Subcutaneous abdominal adipose tissue (tissue), 5 donors: ENCODE data around the gene UST.
A peak's percentile ranks its signal among the peaks of the same experiment; 100 is the strongest.

Source experiments
- H3K27ac ChIP-seq: one replicate; pipeline ENCODE4 v1.7.0; 2013; ENCODE audit warnings: low read depth, mild to moderate bottlenecking, inconsistent platforms, low read length, moderate library complexity
- H3K27me3 ChIP-seq, 5 donors: one replicate each; pipeline ENCODE4 v1.7.0; 2013; ENCODE audit warnings: low read length in 5 of 5, inconsistent platforms in 1 of 5; ENCODE audit not compliant: control insufficient read depth in 5 of 5, insufficient read depth in 4 of 5
- H3K36me3 ChIP-seq, 5 donors: one replicate each; pipeline ENCODE4 v1.7.0; 2013; ENCODE audit warnings: low read length in 5 of 5; ENCODE audit not compliant: control insufficient read depth in 5 of 5, insufficient read depth in 5 of 5
- H3K4me1 ChIP-seq, 5 donors: one replicate each; pipeline ENCODE4 v1.7.0; 2013; ENCODE audit warnings: low read length in 5 of 5, mild to moderate bottlenecking in 3 of 5, moderate library complexity in 1 of 5; ENCODE audit not compliant: control insufficient read depth in 5 of 5, insufficient read depth in 5 of 5
- H3K4me3 ChIP-seq, 5 donors: one replicate each; pipeline ENCODE4 v1.7.0; 2013; ENCODE audit warnings: low read length in 5 of 5, low read depth in 1 of 5
- H3K9ac ChIP-seq, 5 donors: one replicate each; pipeline ENCODE4 v1.7.0; 2013; ENCODE audit warnings: low read length in 5 of 5, mild to moderate bottlenecking in 4 of 5, moderate library complexity in 3 of 5
- H3K9me3 ChIP-seq, 5 donors: one replicate each; pipeline ENCODE4 v1.7.0; 2013; ENCODE audit warnings: low read length in 5 of 5; ENCODE audit not compliant: control insufficient read depth in 5 of 5
- donor health status: healthy.
- donor health status: healthy.
- donor health status: healthy.
- donor health status: healthy.
- donor health status: healthy.

Gene UST

DNA sequence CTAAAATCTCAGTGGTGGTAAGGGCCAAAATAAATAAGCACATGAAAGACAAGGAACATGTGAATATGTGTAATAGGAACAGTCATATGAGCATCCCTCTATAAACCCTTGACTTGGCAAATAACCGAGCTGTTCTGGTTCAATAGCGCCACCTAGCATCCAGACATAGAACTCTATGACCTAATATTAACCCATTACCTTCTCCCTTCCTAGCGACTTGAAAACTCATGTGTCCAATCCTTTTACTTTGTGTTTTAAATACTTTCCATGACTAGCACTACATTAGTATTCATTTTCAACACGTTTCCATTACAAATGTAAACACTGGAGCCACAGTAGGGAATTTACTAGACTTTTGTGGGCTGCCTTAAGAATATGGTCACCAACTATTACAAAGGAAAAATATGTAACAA is 279.7 kb downstream of the UST start:
- Histone ChIP-seq H3K27ac (no peak overlapping the region), H3K27me3 (no peaks in the 10 kb centered on the region), H3K9me3 (peaks cover 0 to 7% (median 3%) of the 10 kb centered on the region in 5 donors), H3K4me1 (peaks cover 0 to 2% (median 2%) of the 10 kb centered on the region in 5 donors), H3K9ac (no peak overlapping the region), H3K36me3 (peaks cover 0 to 7% (median 0%) of the 10 kb centered on the region in 5 donors), H3K4me3 (no peak overlapping the region)

GRCh38 chr6:149027484-149027883 is 280.7 kb downstream of the UST start:
- Histone ChIP-seq H3K27me3 (no peaks in the 10 kb centered on the region), H3K27ac (no peak overlapping the region), H3K9me3 (peaks cover 0 to 7% (median 3%) of the 10 kb centered on the region in 5 donors), H3K4me1 (peaks cover 0 to 8% (median 2%) of the 10 kb centered on the region in 5 donors), H3K36me3 (peaks cover 0 to 6% (median 0%) of the 10 kb centered on the region in 5 donors), H3K9ac (no peak overlapping the region), H3K4me3 (no peak overlapping the region)

DNA sequence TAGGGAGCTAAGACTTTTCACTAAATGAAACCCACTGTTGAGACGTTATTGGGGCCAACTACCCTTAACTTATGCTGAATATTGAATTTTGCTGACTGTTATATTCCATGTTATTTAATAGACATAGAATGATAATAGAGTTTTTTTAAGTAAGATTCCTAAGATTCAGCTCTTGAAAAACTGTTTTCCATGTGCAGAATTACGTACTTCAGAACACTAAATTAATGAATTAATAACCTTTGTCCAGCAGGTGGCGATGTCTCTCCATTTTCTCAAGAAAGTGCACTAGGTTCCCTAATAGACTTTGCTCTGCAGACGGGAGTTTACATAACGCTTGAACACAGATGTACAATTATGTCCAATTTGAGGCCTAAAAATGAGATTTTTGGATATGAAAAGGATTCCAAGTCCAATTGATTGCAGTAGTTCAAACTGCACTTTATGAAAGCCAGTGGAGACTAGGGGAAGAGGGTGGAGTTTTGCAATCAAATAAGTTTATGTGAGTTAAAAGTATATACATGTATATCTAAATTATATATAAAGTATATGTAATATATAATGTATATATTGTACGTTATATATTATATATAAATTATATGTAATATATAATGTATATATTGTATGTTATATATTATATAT is 282.1 kb downstream of the UST start:
- H3K4me3 ChIP-seq = no peak overlapping the region
- peaks cover 0 to 14% (median 2%) of the 10 kb centered on the region in 5 donors for H3K4me1 ChIP-seq
- H3K9ac ChIP-seq = no peak overlapping the region
- H3K27ac ChIP-seq = no peak overlapping the region
- H3K36me3 ChIP-seq = no peaks in the 10 kb centered on the region
- no peaks in the 10 kb centered on the region for H3K27me3 ChIP-seq
- peaks cover 0 to 7% (median 3%) of the 10 kb centered on the region in 5 donors for H3K9me3 ChIP-seq

GRCh38 chr6:149031201-149031858 is 284.5 kb downstream of the UST start:
- no peak overlapping the region for H3K4me3 ChIP-seq

GRCh38 chr6:149031859-149032598 is 285.2 kb downstream of the UST start:
- Histone ChIP-seq H3K9ac (peak overlapping the region in 1 of 5 donors; percentile 22), H3K4me3 (no peak overlapping the region), H3K9me3 (no peaks in the 10 kb centered on the region), H3K27ac (no peak overlapping the region), H3K4me1 (peaks cover 0 to 14% (median 2%) of the 10 kb centered on the region in 5 donors), H3K27me3 (no peaks in the 10 kb centered on the region), H3K36me3 (no peaks in the 10 kb centered on the region)

More at GRCh38 chr6:149031201-149031858, 284.5 kb downstream of the UST start:
- peaks cover 0 to 4% (median 3%) of the 10 kb centered on the region in 5 donors for H3K9me3 ChIP-seq
- no peaks in the 10 kb centered on the region for H3K27me3 ChIP-seq
- H3K4me1 ChIP-seq = peaks cover 0 to 14% (median 2%) of the 10 kb centered on the region in 5 donors
- H3K9ac ChIP-seq = no peak overlapping the region
- no peak overlapping the region for H3K27ac ChIP-seq
- no peaks in the 10 kb centered on the region for H3K36me3 ChIP-seq

- no peaks in the 10 kb centered on the region for H3K36me3 ChIP-seq
- no peak overlapping the region for H3K4me3 ChIP-seq
- no peak overlapping the region for H3K9ac ChIP-seq
- peaks cover 0 to 14% (median 2%) of the 10 kb centered on the region in 5 donors for H3K4me1 ChIP-seq
- H3K27me3 ChIP-seq = no peaks in the 10 kb centered on the region
- H3K9me3 ChIP-seq = no peaks in the 10 kb centered on the region
- no peak overlapping the region for H3K27ac ChIP-seq
Measured at GRCh38 chr6:149032599-149033405, 286.0 kb downstream of the UST start.

GRCh38 chr6:149033454-149033853 is 286.6 kb downstream of the UST start:
- Histone ChIP-seq H3K9me3 (no peaks in the 10 kb centered on the region), H3K36me3 (no peaks in the 10 kb centered on the region), H3K4me1 (peaks cover 0 to 14% (median 2%) of the 10 kb centered on the region in 5 donors), H3K27ac (no peak overlapping the region), H3K27me3 (no peaks in the 10 kb centered on the region), H3K9ac (no peak overlapping the region), H3K4me3 (no peak overlapping the region)

GRCh38 chr6:149035766-149036165 is 288.9 kb downstream of the UST start:
- Histone ChIP-seq H3K4me3 (no peak overlapping the region), H3K27ac (no peak overlapping the region), H3K9ac (no peak overlapping the region), H3K9me3 (no peaks in the 10 kb centered on the region), H3K4me1 (peaks cover 0 to 12% (median 0%) of the 10 kb centered on the region in 5 donors), H3K36me3 (no peaks in the 10 kb centered on the region), H3K27me3 (no peaks in the 10 kb centered on the region)

DNA sequence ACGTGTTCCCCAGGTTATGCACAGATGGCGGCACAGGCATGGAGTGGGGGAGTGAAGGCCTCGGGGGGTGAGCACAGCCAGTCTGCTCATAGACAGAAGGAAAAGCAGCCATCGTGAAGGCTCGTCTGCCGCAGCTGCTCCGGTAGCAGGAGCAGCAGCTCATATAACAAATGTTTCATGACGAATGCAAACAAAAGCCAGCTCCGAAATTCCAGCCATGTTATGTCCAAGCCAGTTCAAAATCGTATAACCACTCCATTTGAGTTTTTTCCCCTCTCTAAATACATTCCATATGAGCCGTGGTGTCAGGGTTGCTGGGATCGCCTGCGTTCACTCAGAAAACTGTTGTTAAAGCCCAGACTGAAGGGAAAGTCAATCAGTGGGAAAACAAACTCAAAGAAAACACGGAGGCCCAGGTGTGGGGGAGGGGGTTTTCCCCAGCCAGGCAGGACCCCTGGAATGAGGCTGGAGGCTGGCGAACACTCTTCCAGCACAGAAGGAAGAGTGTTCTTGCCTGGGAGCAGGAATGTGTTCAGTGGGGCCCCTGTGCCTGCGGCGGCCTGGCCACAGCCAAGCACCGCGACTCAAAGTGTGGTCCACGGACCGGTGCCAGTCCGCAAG is 290.3 kb downstream of the UST start:
- Histone ChIP-seq H3K4me3 (no peak overlapping the region), H3K27ac (no peak overlapping the region), H3K36me3 (no peaks in the 10 kb centered on the region), H3K4me1 (peaks cover 0 to 9% (median 0%) of the 10 kb centered on the region in 5 donors), H3K9ac (no peak overlapping the region), H3K27me3 (no peaks in the 10 kb centered on the region), H3K9me3 (no peaks in the 10 kb centered on the region)
